Measurements from ENCODE around the gene ROBO1.

Gene ROBO1

GRCh38 chr3:78610462-78611125, 1157.2 kb downstream of the ROBO1 start:
- TF ChIP-seq CTCF (IDR thresholded peaks at IDR 0.05): no peak
- peaks cover 64% of the 10 kb centered on the region for H3K36me3 Mint-ChIP-seq (ENCODE audit: low read depth)

GRCh38 chr3:78606756-78607155, 1161.0 kb downstream of the ROBO1 start:
- TF ChIP-seq CTCF (IDR thresholded peaks at IDR 0.05): no peak
- Mint-ChIP-seq H3K4me3 (no peak overlapping the region), H3K9me3 (no peaks in the 10 kb centered on the region), H3K4me1 (no peaks in the 10 kb centered on the region), H3K27ac (no peak overlapping the region), H3K27me3 (ENCODE audit: low read depth, poor library complexity) (no peaks in the 10 kb centered on the region), H3K36me3 (ENCODE audit: low read depth) (peaks cover 72% of the 10 kb centered on the region)
- no peak for DNase-seq

More at GRCh38 chr3:78610462-78611125, 1157.2 kb downstream of the ROBO1 start:
- Mint-ChIP-seq H3K27ac (no peak overlapping the region), H3K4me1 (no peaks in the 10 kb centered on the region), H3K9me3 (no peaks in the 10 kb centered on the region), H3K4me3 (no peak overlapping the region), H3K27me3 (ENCODE audit: low read depth, poor library complexity) (no peaks in the 10 kb centered on the region)
- no peak for DNase-seq

GRCh38 chr3:78605178-78605577, 1162.6 kb downstream of the ROBO1 start:
- Mint-ChIP-seq H3K9me3 (no peaks in the 10 kb centered on the region), H3K27ac (peak overlapping the region; percentile 14), H3K4me1 (no peaks in the 10 kb centered on the region), H3K27me3 (ENCODE audit: low read depth, poor library complexity) (no peaks in the 10 kb centered on the region), H3K4me3 (no peak overlapping the region), H3K36me3 (ENCODE audit: low read depth) (peaks cover 63% of the 10 kb centered on the region)
- DNase-seq: no peak
- no peak for TF ChIP-seq CTCF (IDR thresholded peaks at IDR 0.05)

GRCh38 chr3:78604341-78604740, 1163.5 kb downstream of the ROBO1 start:
- Mint-ChIP-seq H3K27me3 (ENCODE audit: low read depth, poor library complexity) (no peaks in the 10 kb centered on the region), H3K4me1 (no peaks in the 10 kb centered on the region), H3K9me3 (no peaks in the 10 kb centered on the region), H3K4me3 (no peak overlapping the region), H3K36me3 (ENCODE audit: low read depth) (peaks cover 63% of the 10 kb centered on the region), H3K27ac (no peak overlapping the region)
- no peak for TF ChIP-seq CTCF (IDR thresholded peaks at IDR 0.05)
- DNase-seq: no peak

- no peak overlapping the region for H3K4me3 Mint-ChIP-seq
- no peaks in the 10 kb centered on the region for H3K9me3 Mint-ChIP-seq
- TF ChIP-seq CTCF (IDR thresholded peaks at IDR 0.05): no peak
- H3K27me3 Mint-ChIP-seq (ENCODE audit: low read depth, poor library complexity): no peaks in the 10 kb centered on the region
- peaks cover 42% of the 10 kb centered on the region for H3K36me3 Mint-ChIP-seq (ENCODE audit: low read depth)
- DNase-seq: no peak
- H3K27ac Mint-ChIP-seq: no peak overlapping the region
- no peaks in the 10 kb centered on the region for H3K4me1 Mint-ChIP-seq
Observed at GRCh38 chr3:78601249-78601648, 1166.5 kb downstream of the ROBO1 start.

GRCh38 chr3:78589778-78590177, 1178.0 kb downstream of the ROBO1 start:
- peak overlapping the region; percentile 14 for H3K27ac Mint-ChIP-seq
- H3K4me1 Mint-ChIP-seq: peaks cover 31% of the 10 kb centered on the region
- H3K27me3 Mint-ChIP-seq (ENCODE audit: low read depth, poor library complexity): no peaks in the 10 kb centered on the region
- no peak for TF ChIP-seq CTCF (IDR thresholded peaks at IDR 0.05)
- peak overlapping the region; percentile 29 for H3K4me3 Mint-ChIP-seq
- DNase-seq: no peak
- H3K9me3 Mint-ChIP-seq: peaks cover 22% of the 10 kb centered on the region
- peaks cover 18% of the 10 kb centered on the region for H3K36me3 Mint-ChIP-seq (ENCODE audit: low read depth)
